Transverse colon (tissue), 3 donors: ENCODE results near the gene FLVCR2.

Experiments
- CTCF ChIP-seq, 5 experiments: fragments of 200-600 bp in 3 of 5; fragments of 450-650 bp in 2 of 5; sonication (generic) in 3 of 5; IDR thresholded peaks; 1 replicate in 2 of 5; 2 replicates in 3 of 5; pipeline ENCODE4 v1.5.1; 2016 to 2017; ENCODE audit warnings: antibody characterized with exemption in 5 of 5, inconsistent platforms in 3 of 5, mild to moderate bottlenecking in 2 of 5, moderate library complexity in 1 of 5
- POLR2A ChIP-seq: fragments of 450-650 bp; IDR thresholded peaks from one replicate; pipeline ENCODE4 v1.6.1; 2016; ENCODE audit warnings: antibody characterized with exemption, mild to moderate bottlenecking, moderate library complexity

GRCh38 chr14:75647640-75648039, 69.2 kb downstream of the FLVCR2 start:
- TF ChIP-seq CTCF (IDR thresholded peaks at IDR 0.05) (no peak), POLR2A (no peak)
